ENCODE results near the gene ZC3H10.
"Not testable (repeated sequence)": the region's sequence is repeated elsewhere in the genome, so short reads cannot be mapped to it uniquely, and the experiment has no call there.

The ZC3H10 gene

GRCh38 chr12:56156464-56157200 lies 38.6 kb downstream of the ZC3H10 start:
- DNase-seq, result not testable (repeated sequence)

DNA sequence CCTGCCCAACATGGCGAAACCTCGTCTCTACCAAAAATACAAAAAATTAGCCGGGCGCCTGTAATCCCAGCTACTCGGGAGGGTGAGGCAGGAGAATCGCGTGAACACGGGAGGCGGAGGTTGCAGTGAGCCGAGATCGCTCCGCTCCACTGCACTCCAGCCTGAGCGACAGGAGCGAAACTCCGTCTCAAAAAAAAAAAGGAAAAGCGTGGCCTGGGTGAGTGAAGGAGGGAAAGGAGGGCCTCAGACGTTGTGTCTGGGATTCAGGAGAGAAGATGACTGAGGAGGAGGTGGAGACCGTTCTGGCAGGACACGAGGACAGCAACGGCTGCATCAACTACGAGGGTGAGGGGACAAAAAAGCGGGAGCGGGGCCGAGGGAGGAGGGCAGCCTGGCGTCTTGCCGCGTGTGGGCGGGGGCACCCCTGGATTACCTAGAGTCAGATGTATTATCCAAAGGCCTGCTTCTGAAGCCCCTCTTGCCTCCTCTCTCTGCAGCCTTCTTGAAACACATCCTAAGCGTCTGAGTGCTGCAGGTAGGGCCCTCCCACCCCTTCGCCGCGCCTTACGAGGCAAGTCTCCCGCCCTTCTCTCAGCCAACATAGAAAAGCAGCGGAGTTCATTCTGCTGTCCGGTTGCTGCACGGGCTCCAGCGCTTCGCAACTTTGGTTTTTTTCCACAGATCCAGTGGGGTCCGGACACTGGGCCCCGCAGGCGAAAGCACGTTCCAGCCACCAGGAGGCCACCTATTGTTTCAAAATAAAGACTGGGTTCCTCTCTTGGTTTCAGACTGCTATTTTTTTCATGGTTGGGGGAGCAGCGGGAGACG lies 39.3 kb downstream of the ZC3H10 start:
- peak; percentile 91 for DNase-seq

- peak; percentile 98 for DNase-seq
These were observed 40.2 kb downstream of the ZC3H10 start, which contains the start of gene MYL6 for GRCh38 chr12:56158029-56158925. TSS of gene MYL6 (plus strand) at chr12:56158359. CDS start at chr12:56158402, 43 bp downstream.

- DNase-seq, result peak; percentile 76
These were observed 40.9 kb downstream of the ZC3H10 start for GRCh38 chr12:56158926-56159461.

DNA sequence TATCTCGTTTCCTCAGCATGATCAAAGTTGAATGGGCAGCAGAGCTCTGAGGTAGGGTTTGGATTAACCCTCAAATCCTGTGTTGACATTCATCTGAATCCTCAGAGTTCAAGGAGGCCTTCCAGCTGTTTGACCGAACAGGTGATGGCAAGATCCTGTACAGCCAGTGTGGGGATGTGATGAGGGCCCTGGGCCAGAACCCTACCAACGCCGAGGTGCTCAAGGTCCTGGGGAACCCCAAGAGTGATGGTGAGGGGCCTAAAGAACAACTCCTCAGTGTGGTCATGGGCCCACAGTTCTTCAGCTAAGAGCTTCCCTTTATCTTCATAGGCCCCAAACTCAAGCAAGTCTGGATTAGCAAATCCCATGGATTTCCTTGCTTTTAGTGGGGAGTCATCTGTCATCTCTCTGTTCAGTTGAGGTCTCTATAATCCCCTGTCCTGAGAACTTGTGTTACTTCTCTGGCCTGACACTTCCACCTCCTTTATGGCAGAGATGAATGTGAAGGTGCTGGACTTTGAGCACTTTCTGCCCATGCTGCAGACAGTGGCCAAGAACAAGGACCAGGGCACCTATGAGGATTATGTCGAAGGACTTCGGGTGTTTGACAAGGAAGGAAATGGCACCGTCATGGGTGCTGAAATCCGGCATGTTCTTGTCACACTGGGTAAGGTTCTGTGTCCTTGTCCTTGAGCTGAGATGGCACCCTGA lies 41.6 kb downstream of the ZC3H10 start:
- no peak for DNase-seq

DNA sequence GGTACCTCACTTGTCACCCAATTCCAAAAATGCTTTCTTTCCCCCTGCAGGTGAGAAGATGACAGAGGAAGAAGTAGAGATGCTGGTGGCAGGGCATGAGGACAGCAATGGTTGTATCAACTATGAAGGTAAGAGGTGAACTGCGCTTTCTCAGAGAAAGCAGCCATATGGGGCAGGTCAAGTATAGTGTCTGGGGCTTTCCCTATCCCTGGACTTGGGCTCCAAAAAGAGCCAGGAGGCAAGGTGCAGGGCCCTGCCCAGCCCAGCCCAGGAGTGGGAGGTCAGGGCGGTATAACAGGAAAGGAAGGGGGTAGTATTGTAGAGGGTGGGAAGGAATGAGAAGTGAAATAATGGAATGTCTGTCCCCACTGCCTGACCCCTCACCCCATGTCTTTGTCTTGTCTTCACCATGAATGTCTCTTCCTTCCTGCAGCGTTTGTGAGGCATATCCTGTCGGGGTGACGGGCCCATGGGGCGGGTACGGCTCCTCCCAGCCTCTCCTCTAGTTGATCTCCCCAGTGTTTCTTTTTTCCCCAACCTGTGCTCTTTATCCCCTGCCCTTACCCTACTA lies 42.2 kb downstream of the ZC3H10 start:
- no peak for DNase-seq

GRCh38 chr12:56160894-56161689 lies 43.0 kb downstream of the ZC3H10 start:
- DNase-seq, result no peak

- no peak for DNase-seq
These were observed 43.8 kb downstream of the ZC3H10 start for GRCh38 chr12:56161690-56162351.

DNA sequence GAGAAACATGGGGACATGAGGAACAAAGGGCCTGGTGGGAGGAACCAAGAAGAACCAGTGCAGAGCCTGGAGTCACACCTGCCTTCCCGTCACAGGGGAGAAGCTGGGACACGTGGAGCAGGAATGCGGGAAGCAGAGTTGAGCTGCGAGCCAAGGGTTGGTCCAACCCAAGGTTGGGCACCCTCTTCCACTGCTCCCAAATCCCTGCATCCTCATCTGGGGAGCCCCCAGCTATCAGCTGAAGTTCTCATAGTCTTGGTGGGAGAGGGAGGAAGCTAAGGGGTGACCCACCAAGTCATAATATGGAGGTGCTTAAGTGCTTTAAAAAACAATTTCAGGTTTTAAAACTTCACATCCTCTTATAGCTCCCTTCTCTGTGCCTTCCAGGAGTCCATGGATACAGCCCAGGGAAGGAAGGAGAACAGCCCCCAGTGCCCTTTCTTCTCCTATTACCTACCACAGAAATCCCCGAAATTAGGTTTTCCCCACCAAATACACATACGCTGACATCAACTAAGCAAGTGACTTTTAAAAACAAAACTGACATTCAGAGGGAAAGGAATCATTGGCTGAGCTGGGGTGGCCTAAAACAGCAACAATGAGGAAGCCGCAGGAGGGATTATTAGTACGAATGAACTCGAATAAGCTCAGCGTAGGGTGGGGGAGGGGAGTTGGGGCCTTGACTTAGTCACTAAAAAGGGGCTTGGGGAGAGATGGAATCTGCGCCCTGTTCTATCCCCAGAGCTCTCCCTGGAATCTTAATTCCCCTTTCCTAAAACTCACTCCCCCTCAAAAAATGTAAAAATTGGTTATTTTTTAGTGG lies 44.6 kb downstream of the ZC3H10 start:
- no peak for DNase-seq

DNA sequence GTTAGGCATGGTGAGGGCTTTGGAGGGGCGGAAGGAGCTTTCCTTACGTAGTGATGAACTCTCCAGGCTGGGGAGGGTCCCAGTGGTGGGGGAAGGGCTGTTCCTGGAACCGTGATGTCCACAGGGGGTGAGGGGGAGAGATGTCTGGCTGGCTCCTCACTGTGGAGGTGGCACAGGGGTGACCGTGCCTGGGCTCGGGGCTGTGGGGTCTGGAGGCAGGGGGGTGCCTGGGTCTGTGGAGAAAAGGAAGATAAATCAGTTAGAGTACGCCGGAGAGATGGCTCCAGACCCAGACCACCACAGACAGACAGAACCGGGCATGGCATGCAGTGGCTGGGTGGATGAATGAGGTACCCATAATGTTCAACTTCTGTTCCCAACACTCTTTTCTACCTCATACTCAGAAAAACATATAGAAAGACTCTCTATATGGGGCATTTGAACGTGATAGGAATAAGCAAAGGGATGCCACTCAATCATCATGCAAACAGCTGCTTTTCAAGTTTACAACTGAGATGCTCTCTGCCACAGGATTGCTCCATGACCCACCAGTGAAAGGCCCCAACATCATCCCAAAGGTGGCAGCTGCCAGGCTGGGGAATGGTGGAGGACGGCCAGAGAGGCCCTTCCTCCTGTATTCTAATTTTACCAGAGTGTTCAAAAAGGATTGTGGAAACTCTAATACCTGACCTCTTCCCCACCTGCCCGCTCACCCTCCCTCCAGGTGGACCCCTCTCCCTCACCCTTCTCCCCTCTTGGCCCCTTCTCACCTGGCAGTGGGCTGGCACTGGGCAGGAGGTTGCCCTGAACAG lies 45.7 kb downstream of the ZC3H10 start:
- no peak for DNase-seq

DNA sequence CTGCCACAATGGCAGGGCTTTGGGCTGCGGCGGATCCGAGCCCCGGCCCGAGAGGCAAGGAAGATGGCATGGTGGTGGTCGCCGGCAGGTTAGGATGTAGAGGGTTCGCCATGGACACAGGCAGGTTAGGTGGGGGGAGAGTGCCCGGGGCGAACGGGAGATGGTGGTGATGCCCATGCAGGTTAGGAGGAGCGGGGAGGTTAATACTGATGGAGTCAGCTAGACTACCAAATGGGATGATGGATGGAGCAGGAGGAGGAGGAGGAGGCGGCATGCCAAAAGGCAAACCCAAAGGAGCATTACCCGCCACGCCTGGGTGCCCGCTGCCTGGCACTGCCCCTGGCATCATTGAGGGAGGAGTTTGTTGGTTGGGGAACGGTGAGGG lies 46.3 kb downstream of the ZC3H10 start:
- no peak for DNase-seq

DNA sequence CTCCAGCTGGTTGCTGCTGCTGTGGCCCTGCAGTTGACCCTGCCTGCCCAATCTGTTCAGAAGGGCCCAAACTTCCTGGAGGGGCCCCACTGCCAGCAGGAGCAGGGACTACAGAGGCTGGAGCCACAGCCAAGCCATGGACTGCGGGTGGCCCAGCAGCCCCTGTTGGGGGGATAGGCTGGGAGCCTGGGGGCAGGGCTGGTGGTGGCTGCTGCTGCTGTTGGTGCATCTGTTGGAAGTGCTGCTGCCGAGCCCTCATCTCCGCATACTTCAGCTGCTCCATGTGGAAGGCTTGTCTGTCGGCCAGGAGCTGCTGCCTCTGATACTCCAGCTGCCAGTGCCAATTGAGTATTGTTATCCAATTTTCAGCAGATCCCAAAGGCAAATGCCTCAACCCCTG lies 47.3 kb downstream of the ZC3H10 start:
- DNase-seq, result no peak

DNA sequence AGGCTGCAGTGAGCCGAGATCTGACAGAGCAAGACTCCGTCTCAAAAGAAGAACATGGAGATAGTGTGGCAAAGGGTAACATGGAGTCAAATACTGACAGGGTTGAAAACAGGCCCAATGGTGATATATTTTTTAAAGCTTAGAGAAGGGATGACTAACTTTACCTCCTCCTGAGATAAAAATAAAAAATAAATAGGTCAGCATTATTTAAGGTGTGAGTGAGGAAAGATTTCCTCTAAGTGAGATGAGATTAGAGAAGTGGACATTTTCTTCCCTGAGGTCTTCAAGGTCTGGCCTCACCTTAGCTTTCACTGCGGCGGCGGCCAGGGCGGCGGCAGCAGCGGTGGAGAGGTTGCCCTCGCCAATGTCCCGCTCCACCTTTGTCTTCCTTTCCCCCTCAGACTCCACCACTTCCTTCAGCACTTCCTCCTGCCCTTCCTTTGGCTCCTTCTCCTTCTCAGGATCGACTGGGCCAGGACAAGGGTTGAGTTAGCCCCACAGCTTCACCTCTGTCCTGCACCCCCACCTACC lies 51.2 kb downstream of the ZC3H10 start:
- no peak for DNase-seq

- no peak for DNase-seq
These were observed 54.8 kb downstream of the ZC3H10 start for GRCh38 chr12:56172839-56173238.

Data from fibroblast of skin of right quadriceps (primary cell).